HG02840 (cell line): ENCODE data around the gene GGNBP2.

Experiments used
- ATAC-seq: cut with Tn5 transposase; IDR thresholded peaks from one replicate; pipeline ENCODE4 v1.9.1; 2021; ENCODE audit warnings: mild to moderate bottlenecking, moderate library complexity, moderate number of reproducible peaks; ENCODE audit not compliant: unreplicated experiment, low FRiP score

Gene GGNBP2

DNA sequence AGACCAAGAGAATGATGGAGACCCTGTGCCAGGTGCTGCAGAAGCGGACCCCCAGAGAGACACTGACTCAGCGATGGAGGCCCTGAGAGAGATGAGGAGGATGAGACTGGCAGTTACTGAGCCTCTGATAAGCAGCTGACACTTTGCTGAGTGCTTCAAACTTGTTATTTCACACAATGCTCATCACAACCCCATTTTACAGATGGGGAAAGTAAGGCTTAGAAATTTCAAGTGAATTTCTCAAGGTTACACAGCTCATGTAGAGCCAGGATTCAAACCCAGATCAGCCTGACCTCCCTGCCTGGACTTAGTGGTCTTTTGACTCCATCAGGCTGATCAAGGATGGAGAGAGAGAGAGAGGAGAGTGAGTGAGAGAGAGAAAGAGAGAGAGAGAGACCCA is 83.9 kb downstream of the GGNBP2 start:
- no peak for ATAC-seq

- ATAC-seq: no peak
Measured at GRCh38 chr17:36629252-36629847, 84.6 kb downstream of the GGNBP2 start.

DNA sequence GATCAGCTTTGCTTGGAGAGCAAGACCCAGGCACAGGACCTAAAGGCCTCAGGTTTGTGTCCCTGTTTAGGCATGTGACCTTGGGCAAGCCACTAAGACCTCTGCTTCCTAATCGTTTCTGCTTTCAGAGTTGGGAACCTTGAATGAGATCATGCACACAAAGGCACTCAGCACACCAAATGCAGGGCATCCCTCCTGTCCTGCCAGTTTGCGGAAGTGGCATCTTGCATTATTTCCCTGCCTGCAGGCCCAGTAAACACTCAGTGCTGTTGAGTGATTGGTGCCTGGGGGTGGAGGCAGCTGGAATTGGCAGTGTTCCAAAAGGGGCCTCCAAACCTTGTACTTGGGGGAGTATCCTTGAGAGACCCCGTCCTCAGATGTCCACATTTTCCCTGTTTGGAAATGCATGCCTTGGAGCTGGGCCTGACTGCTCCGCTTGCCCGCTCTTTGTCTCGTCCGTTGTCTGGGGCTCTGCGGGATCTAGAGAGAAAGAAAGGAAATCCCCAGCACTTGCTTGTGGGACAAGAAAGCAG is 85.3 kb downstream of the GGNBP2 start:
- no peak for ATAC-seq

DNA sequence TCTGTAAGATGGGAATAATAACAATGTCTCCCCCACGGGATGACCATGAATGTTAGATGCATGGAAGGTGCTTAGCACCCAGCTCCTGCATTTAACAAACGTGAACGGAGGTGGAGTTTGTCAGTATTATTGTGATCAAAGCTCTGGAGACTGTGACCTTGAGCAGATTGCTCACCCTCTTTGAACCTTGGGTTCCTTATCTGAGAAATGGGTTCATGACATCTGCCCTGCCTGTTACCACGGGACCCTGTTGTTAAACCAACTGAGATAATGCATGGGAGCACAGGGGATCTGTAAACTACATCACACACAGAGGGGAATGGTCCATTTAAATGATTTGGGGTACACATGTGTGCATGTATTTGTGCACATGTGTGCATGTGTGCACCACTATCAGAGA is 86.3 kb downstream of the GGNBP2 start:
- ATAC-seq: no peak

DNA sequence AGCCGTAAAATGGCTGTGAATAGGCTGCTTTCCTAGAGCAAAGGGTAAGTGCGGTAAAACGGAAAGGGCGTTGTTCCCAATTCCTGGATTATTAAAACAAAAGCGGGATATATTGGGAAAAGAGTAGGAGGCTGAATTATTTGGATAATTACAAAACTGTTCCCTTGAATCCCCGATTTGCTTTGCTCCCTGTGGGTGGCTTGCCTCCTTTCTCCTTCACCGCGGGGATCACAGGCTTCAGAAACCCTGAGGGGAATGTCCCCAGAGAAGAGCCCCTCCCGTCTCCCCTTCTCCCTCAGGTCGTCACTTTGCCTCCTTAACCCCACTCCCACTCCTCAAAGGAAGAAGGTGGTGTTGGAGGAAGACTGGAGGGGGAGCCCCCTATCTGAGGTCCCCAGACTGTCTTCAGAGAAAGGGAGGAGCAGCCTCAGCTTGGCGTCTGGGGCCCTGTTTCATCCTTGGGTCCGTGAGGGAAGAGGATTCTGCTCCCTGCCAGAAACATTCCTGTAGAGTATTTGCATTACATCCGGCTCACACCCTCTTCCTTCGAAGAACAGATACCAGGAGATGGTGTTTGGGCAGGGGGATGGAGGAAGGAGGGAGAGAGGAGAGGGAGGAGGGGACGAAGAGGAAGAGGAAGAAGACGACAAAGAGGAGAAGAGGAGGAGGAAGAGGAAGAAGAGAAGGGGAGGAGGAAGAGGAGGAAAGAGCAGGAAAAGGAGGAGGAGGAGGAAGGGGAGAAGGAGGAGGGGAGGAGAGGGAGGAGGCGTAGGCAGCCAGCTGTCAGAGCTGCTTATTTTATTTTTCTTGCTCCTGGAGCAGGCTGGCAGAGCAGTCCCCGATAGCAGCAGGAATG is 88.4 kb downstream of the GGNBP2 start:
- no peak for ATAC-seq
